Measurements from ENCODE around the gene CDHR3.

- TF ChIP-seq, protein P1, sequence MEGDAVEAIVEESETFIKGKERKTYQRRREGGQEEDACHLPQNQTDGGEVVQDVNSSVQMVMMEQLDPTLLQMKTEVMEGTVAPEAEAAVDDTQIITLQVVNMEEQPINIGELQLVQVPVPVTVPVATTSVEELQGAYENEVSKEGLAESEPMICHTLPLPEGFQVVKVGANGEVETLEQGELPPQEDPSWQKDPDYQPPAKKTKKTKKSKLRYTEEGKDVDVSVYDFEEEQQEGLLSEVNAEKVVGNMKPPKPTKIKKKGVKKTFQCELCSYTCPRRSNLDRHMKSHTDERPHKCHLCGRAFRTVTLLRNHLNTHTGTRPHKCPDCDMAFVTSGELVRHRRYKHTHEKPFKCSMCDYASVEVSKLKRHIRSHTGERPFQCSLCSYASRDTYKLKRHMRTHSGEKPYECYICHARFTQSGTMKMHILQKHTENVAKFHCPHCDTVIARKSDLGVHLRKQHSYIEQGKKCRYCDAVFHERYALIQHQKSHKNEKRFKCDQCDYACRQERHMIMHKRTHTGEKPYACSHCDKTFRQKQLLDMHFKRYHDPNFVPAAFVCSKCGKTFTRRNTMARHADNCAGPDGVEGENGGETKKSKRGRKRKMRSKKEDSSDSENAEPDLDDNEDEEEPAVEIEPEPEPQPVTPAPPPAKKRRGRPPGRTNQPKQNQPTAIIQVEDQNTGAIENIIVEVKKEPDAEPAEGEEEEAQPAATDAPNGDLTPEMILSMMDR (conservative IDR thresholded peaks at IDR 0.05 in 1 of 2, IDR thresholded peaks at IDR 0.05 in 1 of 2; ENCODE audit: extremely low read depth in 1 of 2, insufficient read depth in 1 of 2, low read depth in 1 of 2, low read length in 2 of 2), result no peak
- TF ChIP-seq EZH2 (IDR thresholded peaks at IDR 0.05; ENCODE audit: borderline replicate concordance, low read length), result no peak
These were observed 22.7 kb downstream of the CDHR3 start for GRCh38 chr7:105985672-105986215.

Measured in mammary epithelial cell (primary cell).